Transverse colon (tissue), 4 donors: ENCODE results near the gene CCDC39. TPM values are rescaled to one million over a fixed set of nuclear protein-coding genes. Genes with fewer than 3 reads are reported as not detected.

Source experiments
- DNase-seq: peaks from one replicate; pipeline ENCODE4 v3.0.0-alpha.2; 2019
- H3K27ac ChIP-seq, 4 donors: fragments of 200-600 bp; sonication (generic); 2 replicates each; pipeline ENCODE4 v1.5.1; 2016 to 2018; ENCODE audit warnings: inconsistent platforms in 4 of 4
- H3K27me3 ChIP-seq: fragments of 200-600 bp; sonication (generic); 2 replicates; pipeline ENCODE4 v1.5.1; 2017; ENCODE audit warnings: inconsistent platforms
- H3K36me3 ChIP-seq, 4 donors: fragments of 200-600 bp; sonication (generic); 2 replicates each; pipeline ENCODE4 v1.5.1; 2017 to 2019; ENCODE audit warnings: inconsistent platforms in 4 of 4
- H3K4me1 ChIP-seq, 4 donors: fragments of 200-600 bp; sonication (generic); 2 replicates each; pipeline ENCODE4 v1.5.1; 2017 to 2020; ENCODE audit warnings: inconsistent platforms in 4 of 4
- H3K4me3 ChIP-seq, 4 donors: fragments of 200-600 bp; sonication (generic); 1 replicate in 1 of 4; 2 replicates in 3 of 4; pipeline versions ENCODE4 v1.5.1 to v1.6.1; 2017 to 2019; ENCODE audit warnings: inconsistent platforms in 4 of 4
- H3K9me3 ChIP-seq, 2 donors: fragments of 200-600 bp; sonication (generic); 2 replicates each; pipeline ENCODE4 v1.5.1; 2017 to 2019; ENCODE audit warnings: inconsistent platforms in 2 of 2
- EP300 ChIP-seq: sonication (generic); formaldehyde crosslinking; IDR thresholded peaks from one replicate; pipeline ENCODE4 v1.6.1; 2017; ENCODE audit warnings: antibody characterized with exemption, low read depth
- POLR2A ChIP-seq: fragments of 450-650 bp; IDR thresholded peaks from one replicate; pipeline ENCODE4 v1.6.1; 2016; ENCODE audit warnings: antibody characterized with exemption, mild to moderate bottlenecking, moderate library complexity
- POLR2AphosphoS5 ChIP-seq, 3 donors: sonication (generic); formaldehyde crosslinking; IDR thresholded peaks; one replicate each; pipeline ENCODE4 v1.6.1; 2016; ENCODE audit warnings: antibody characterized with exemption in 3 of 3
- WGBS, 2 donors: methylation state at CpG; one replicate each; pipeline ENCODE4 v1.1.5; 2018; ENCODE audit warnings: low coverage in 1 of 2; 5-methylcytosine and 5-hydroxymethylcytosine counted together
- in situ Hi-C, 4 donors: fragments of 200-750 bp; cut with MboI; loops; one replicate each; pipeline versions ENCODE4 v1.15.0 to v1.15.1; 2017; ENCODE audit warnings: low sequenced_read_pairs in 3 of 4, low pct_ligation_motif_present in 1 of 4, low pct_unique_long_range_greater_than_20kb in 1 of 4
- intact Hi-C: fragments of 100-400 bp; cut with DNase I; formaldehyde crosslinking; loops from one replicate; pipeline ENCODE4 v1.15.1; 2023; ENCODE audit warnings: low total_unique reads
- total RNA-seq, 4 donors: library from RNA; depleted of rRNA; stranded (reverse); fragments of >200 nt; gene quantifications; one replicate each; pipeline ENCODE4 v1.1.0, GENCODE V29; 2016
- TF ChIP-seq, protein P1 (sequence below), 5 experiments: fragments of 200-600 bp in 3 of 5; fragments of 450-650 bp in 2 of 5; sonication (generic) in 3 of 5; IDR thresholded peaks; 1 replicate in 2 of 5; 2 replicates in 3 of 5; pipeline ENCODE4 v1.5.1; 2016 to 2017; ENCODE audit warnings: antibody characterized with exemption in 5 of 5, inconsistent platforms in 3 of 5, mild to moderate bottlenecking in 2 of 5, moderate library complexity in 1 of 5

CCDC39 gene
- total RNA-seq, 4 donors from 2014 or later = 0.27 TPM; not detected in 3

DNA sequence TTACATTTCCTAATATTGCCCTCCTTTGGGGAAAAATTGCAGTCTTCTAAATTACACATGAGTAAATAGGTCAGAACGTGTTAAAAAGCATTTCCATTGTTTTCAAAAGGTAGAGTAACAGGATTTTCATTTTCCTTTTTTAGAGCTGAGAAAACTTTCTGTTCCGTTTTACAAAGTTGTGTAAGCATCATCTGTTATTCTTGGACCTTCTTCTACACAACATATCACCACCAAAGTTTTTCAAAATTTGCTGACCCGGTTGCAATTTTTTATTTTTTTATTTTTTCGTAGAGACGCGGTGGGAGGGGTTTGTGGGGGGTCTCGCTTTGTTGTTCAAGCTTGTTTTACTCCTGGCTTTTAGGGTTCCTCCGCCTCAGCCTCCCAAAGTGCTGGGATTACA, 1.1 kb downstream of the CCDC39 start:
- intact Hi-C loops (no loop called here), in situ Hi-C loops (no loop called here)
- TF ChIP-seq POLR2A (no peak), EP300 (no peak), POLR2AphosphoS5 (IDR thresholded peaks at IDR 0.05) (no peak)
- TF ChIP-seq, protein P1, sequence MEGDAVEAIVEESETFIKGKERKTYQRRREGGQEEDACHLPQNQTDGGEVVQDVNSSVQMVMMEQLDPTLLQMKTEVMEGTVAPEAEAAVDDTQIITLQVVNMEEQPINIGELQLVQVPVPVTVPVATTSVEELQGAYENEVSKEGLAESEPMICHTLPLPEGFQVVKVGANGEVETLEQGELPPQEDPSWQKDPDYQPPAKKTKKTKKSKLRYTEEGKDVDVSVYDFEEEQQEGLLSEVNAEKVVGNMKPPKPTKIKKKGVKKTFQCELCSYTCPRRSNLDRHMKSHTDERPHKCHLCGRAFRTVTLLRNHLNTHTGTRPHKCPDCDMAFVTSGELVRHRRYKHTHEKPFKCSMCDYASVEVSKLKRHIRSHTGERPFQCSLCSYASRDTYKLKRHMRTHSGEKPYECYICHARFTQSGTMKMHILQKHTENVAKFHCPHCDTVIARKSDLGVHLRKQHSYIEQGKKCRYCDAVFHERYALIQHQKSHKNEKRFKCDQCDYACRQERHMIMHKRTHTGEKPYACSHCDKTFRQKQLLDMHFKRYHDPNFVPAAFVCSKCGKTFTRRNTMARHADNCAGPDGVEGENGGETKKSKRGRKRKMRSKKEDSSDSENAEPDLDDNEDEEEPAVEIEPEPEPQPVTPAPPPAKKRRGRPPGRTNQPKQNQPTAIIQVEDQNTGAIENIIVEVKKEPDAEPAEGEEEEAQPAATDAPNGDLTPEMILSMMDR (IDR thresholded peaks at IDR 0.05) = no peak
- Histone ChIP-seq H3K4me1 (peaks cover 0 to 15% (median 12%) of the 10 kb centered on the region in 4 donors), H3K9me3 (no peaks in the 10 kb centered on the region), H3K27ac (no peak overlapping the region), H3K4me3 (no peak overlapping the region), H3K27me3 (peaks cover 51% of the 10 kb centered on the region), H3K36me3 (no peaks in the 10 kb centered on the region)
- DNase-seq = no peak
- 20 to 24% methylated on average over 8 of the region's 8 CpGs for WGBS, 2 donors

DNA sequence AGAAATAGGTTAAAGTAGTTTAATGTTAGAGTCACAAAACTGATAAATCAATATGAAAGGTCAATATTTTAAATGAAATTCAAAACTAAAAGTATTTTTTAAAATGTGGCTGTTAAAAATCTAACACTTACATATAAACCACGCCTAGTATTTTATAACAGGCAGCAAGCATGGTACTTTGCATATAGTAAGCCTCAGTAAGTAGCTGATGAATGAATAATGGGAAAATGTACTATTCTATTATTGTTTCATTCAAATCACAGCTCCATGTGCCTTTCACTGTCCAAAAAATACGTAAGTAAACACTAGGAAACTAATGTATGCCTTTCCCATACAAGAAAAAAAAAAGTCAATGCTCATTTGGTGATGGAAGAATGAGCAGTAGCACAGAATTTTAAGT, 17.8 kb downstream of the CCDC39 start:
- in situ Hi-C loops = no loop called here
- no peaks in the 10 kb centered on the region for H3K9me3 ChIP-seq

DNA sequence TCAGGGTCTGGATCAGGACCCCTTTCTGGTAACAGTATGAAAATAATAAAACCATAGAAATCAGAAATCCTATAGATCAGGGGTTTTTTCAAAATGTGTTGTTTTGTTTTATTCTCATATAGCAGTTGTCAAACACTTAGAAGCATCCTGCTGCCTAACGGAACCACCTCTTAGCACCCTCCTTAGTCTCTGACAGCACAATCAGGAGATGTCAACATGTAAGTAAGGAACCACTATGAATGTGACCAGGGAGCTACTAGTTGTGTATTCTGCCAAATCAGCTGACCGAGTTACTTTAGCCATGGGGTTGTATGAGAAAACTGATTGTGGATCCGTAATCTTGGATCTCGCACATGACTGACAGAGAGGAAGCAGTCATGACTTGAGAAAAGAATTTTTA, 22.2 kb downstream of the CCDC39 start:
- Histone ChIP-seq H3K4me1 (no peaks in the 10 kb centered on the region), H3K27ac (no peak overlapping the region), H3K36me3 (no peaks in the 10 kb centered on the region), H3K9me3 (no peaks in the 10 kb centered on the region), H3K27me3 (peaks cover 7% of the 10 kb centered on the region), H3K4me3 (no peak overlapping the region)
- in situ Hi-C loops = no loop called here
- TF ChIP-seq EP300 = no peak
- TF ChIP-seq POLR2A = no peak
- TF ChIP-seq, protein P1 (IDR thresholded peaks at IDR 0.05) = no peak
- TF ChIP-seq POLR2AphosphoS5 (IDR thresholded peaks at IDR 0.05) = no peak
- intact Hi-C loops = no loop called here
- WGBS, 2 donors = 77 to 81% methylated on average over 3 to 4 of the region's 4 CpGs
- DNase-seq = no peak

More for the DNA sequence above, 17.8 kb downstream of the CCDC39 start:
- Histone ChIP-seq H3K36me3 (no peaks in the 10 kb centered on the region), H3K27me3 (no peaks in the 10 kb centered on the region), H3K4me1 (no peaks in the 10 kb centered on the region), H3K4me3 (no peak overlapping the region), H3K27ac (no peak overlapping the region)
- no peak for DNase-seq
- 53 to 58% methylated on average over 2 of the region's 2 CpGs for WGBS, 2 donors
- TF ChIP-seq EP300 (no peak), POLR2A (no peak), POLR2AphosphoS5 (IDR thresholded peaks at IDR 0.05) (no peak)
- TF ChIP-seq, protein P1 (IDR thresholded peaks at IDR 0.05) = no peak
- intact Hi-C loops = no loop called here

DNA sequence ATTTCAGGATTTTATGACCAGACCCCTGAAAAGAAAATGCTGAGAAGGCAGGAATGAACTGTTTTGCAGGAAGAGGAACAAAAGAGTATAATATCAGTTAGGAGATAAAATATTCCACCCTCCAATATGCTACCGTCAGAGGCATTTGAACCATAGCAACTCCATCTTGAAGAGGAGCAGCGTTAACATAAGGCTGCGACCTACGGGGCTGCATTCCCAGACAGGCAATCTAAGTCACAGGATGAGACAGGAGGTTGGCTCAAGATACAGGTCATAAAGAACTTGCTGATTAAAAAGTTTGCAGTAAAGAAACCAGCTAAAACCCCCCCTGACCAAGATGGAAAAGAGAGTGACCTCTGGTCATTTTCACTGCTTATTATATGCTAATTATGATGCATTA, 22.9 kb downstream of the CCDC39 start:
- DNase-seq = no peak
- in situ Hi-C loops = no loop called here
- intact Hi-C loops = no loop called here
- no peaks in the 10 kb centered on the region for H3K9me3 ChIP-seq
- no peak overlapping the region for H3K4me3 ChIP-seq
- no peak overlapping the region for H3K27ac ChIP-seq
- peaks cover 7% of the 10 kb centered on the region for H3K27me3 ChIP-seq
- WGBS, 2 donors = 63 to 69% methylated on average over 4 of the region's 4 CpGs
- no peaks in the 10 kb centered on the region for H3K36me3 ChIP-seq
- H3K4me1 ChIP-seq = no peaks in the 10 kb centered on the region
- TF ChIP-seq, protein P1 (IDR thresholded peaks at IDR 0.05) = no peak
- TF ChIP-seq POLR2A = no peak
- no peak for TF ChIP-seq POLR2AphosphoS5 (IDR thresholded peaks at IDR 0.05)
- TF ChIP-seq EP300 = no peak
